SJCRH30 (cell line): Measurements from ENCODE around the gene NUFIP1. TPM values are rescaled to one million over a fixed set of nuclear protein-coding genes. Genes with fewer than 3 reads are reported as not detected.

Experiments used
- DNase-seq, 2 experiments: peaks; one replicate each; pipeline ENCODE4 v3.0.0-alpha.2; 2015 to 2020
- H3K27ac ChIP-seq: fragments of 250-450 bp; sonication (Bioruptor Pico); 2 replicates; pipeline ENCODE4 v1.5.1; 2020; ENCODE audit warnings: mild to moderate bottlenecking, moderate library complexity
- H3K27me3 ChIP-seq: fragments of 250-450 bp; sonication (Bioruptor Pico); 2 replicates; pipeline ENCODE4 v1.5.1; 2020; ENCODE audit warnings: mild to moderate bottlenecking, moderate library complexity
- H3K36me3 ChIP-seq: fragments of 250-450 bp; sonication (Bioruptor Pico); 2 replicates; pipeline ENCODE4 v1.5.1; 2020; ENCODE audit warnings: mild to moderate bottlenecking, moderate library complexity
- H3K4me1 ChIP-seq: fragments of 250-450 bp; sonication (Bioruptor Pico); 2 replicates; pipeline ENCODE4 v1.5.1; 2020; ENCODE audit warnings: mild to moderate bottlenecking, moderate library complexity
- H3K4me3 ChIP-seq: fragments of 250-450 bp; sonication (Bioruptor Pico); 2 replicates; pipeline ENCODE4 v1.5.1; 2020; ENCODE audit warnings: mild to moderate bottlenecking, moderate library complexity
- H3K9me3 ChIP-seq: fragments of 250-450 bp; sonication (Bioruptor Pico); replicated peaks from 2 replicates; pipeline ENCODE4 v1.5.1; 2020; ENCODE audit warnings: mild to moderate bottlenecking, moderate library complexity
- total RNA-seq: library from RNA; depleted of rRNA; stranded (reverse); fragments of >200 nt; shearing (Covaris generic); gene quantifications from 2 replicates; pipeline ENCODE4 v1.2.3, GENCODE V29; 2014

The NUFIP1 gene
- total RNA-seq, 1 experiment from 2014 or later = 10.8 TPM

- H3K4me1 ChIP-seq = no peaks in the 10 kb centered on the region
- peaks cover 52% of the 10 kb centered on the region for H3K36me3 ChIP-seq
- no peak overlapping the region for H3K27ac ChIP-seq
- H3K9me3 ChIP-seq = no peaks in the 10 kb centered on the region
- no peak for DNase-seq
- no peak overlapping the region for H3K4me3 ChIP-seq
- H3K27me3 ChIP-seq = no peaks in the 10 kb centered on the region
Observed at GRCh38 chr13:44976949-44977583, 12.2 kb downstream of the NUFIP1 start.

GRCh38 chr13:44976196-44976595 is 13.1 kb downstream of the NUFIP1 start:
- H3K4me3 ChIP-seq = no peak overlapping the region
- H3K9me3 ChIP-seq = no peaks in the 10 kb centered on the region
- no peak for DNase-seq
- no peaks in the 10 kb centered on the region for H3K4me1 ChIP-seq
- H3K27ac ChIP-seq = no peak overlapping the region
- H3K27me3 ChIP-seq = no peaks in the 10 kb centered on the region
- H3K36me3 ChIP-seq = peaks cover 52% of the 10 kb centered on the region

GRCh38 chr13:44974056-44974793 is 15.0 kb downstream of the NUFIP1 start:
- H3K9me3 ChIP-seq = no peaks in the 10 kb centered on the region
- DNase-seq = no peak
- no peaks in the 10 kb centered on the region for H3K4me1 ChIP-seq

GRCh38 chr13:44972956-44973581 is 16.2 kb downstream of the NUFIP1 start:
- H3K4me1 ChIP-seq = no peaks in the 10 kb centered on the region
- H3K27me3 ChIP-seq = no peaks in the 10 kb centered on the region
- DNase-seq = peak in 1 of 2 experiments; percentile 50
- H3K4me3 ChIP-seq = no peak overlapping the region
- peaks cover 24% of the 10 kb centered on the region for H3K36me3 ChIP-seq
- no peak overlapping the region for H3K27ac ChIP-seq
- H3K9me3 ChIP-seq = no peaks in the 10 kb centered on the region

More at GRCh38 chr13:44974056-44974793, 15.0 kb downstream of the NUFIP1 start:
- H3K27me3 ChIP-seq = no peaks in the 10 kb centered on the region
- peaks cover 33% of the 10 kb centered on the region for H3K36me3 ChIP-seq
- no peak overlapping the region for H3K27ac ChIP-seq
- no peak overlapping the region for H3K4me3 ChIP-seq

- no peaks in the 10 kb centered on the region for H3K4me1 ChIP-seq
- H3K36me3 ChIP-seq = peaks cover 23% of the 10 kb centered on the region
- H3K4me3 ChIP-seq = no peak overlapping the region
- H3K27ac ChIP-seq = no peak overlapping the region
- no peaks in the 10 kb centered on the region for H3K27me3 ChIP-seq
- DNase-seq = no peak
- no peaks in the 10 kb centered on the region for H3K9me3 ChIP-seq
Observed at GRCh38 chr13:44971656-44972595, 17.3 kb downstream of the NUFIP1 start.

GRCh38 chr13:44969551-44970484 is 19.5 kb downstream of the NUFIP1 start:
- Histone ChIP-seq H3K36me3 (peaks cover 39% of the 10 kb centered on the region), H3K4me1 (no peaks in the 10 kb centered on the region), H3K4me3 (no peak overlapping the region), H3K27ac (no peak overlapping the region), H3K9me3 (no peaks in the 10 kb centered on the region), H3K27me3 (no peaks in the 10 kb centered on the region)
- peak; percentile 12 to 73 for DNase-seq

GRCh38 chr13:44968434-44968815 is 20.8 kb downstream of the NUFIP1 start:
- H3K27ac ChIP-seq = no peak overlapping the region
- H3K4me1 ChIP-seq = no peaks in the 10 kb centered on the region
- no peaks in the 10 kb centered on the region for H3K27me3 ChIP-seq
- DNase-seq = no peak
- peaks cover 47% of the 10 kb centered on the region for H3K36me3 ChIP-seq
- H3K9me3 ChIP-seq = no peaks in the 10 kb centered on the region; the same call in 1 of the 2 replicates
- no peak overlapping the region for H3K4me3 ChIP-seq

- Histone ChIP-seq H3K4me3 (no peak overlapping the region), H3K27ac (no peak overlapping the region), H3K36me3 (peaks cover 50% of the 10 kb centered on the region), H3K27me3 (no peaks in the 10 kb centered on the region), H3K9me3 (no peaks in the 10 kb centered on the region; the same call in 1 of the 2 replicates), H3K4me1 (no peaks in the 10 kb centered on the region)
- no peak for DNase-seq
Observed at GRCh38 chr13:44967704-44968433, 21.4 kb downstream of the NUFIP1 start.

GRCh38 chr13:44961997-44962396 is 27.3 kb downstream of the NUFIP1 start:
- no peaks in the 10 kb centered on the region for H3K27me3 ChIP-seq
- no peak for DNase-seq
- H3K4me1 ChIP-seq = no peaks in the 10 kb centered on the region
- no peak overlapping the region for H3K4me3 ChIP-seq
- no peak overlapping the region for H3K27ac ChIP-seq
- H3K36me3 ChIP-seq = peaks cover 74% of the 10 kb centered on the region
- H3K9me3 ChIP-seq = peaks cover 8% of the 10 kb centered on the region; the same call in 1 of the 2 replicates

- Histone ChIP-seq H3K27me3 (no peaks in the 10 kb centered on the region), H3K36me3 (peaks cover 23% of the 10 kb centered on the region), H3K9me3 (no peaks in the 10 kb centered on the region), H3K27ac (no peak overlapping the region), H3K4me1 (no peaks in the 10 kb centered on the region), H3K4me3 (no peak overlapping the region)
- no peak for DNase-seq
Observed at GRCh38 chr13:44955406-44955805, 33.9 kb downstream of the NUFIP1 start.

GRCh38 chr13:44954224-44954623 is 35.0 kb downstream of the NUFIP1 start:
- peaks cover 23% of the 10 kb centered on the region for H3K36me3 ChIP-seq
- no peaks in the 10 kb centered on the region for H3K4me1 ChIP-seq
- H3K27ac ChIP-seq = no peak overlapping the region
- no peaks in the 10 kb centered on the region for H3K27me3 ChIP-seq
- DNase-seq = no peak
- no peaks in the 10 kb centered on the region for H3K9me3 ChIP-seq
- H3K4me3 ChIP-seq = no peak overlapping the region

GRCh38 chr13:44952671-44953070 is 36.6 kb downstream of the NUFIP1 start:
- Histone ChIP-seq H3K9me3 (no peaks in the 10 kb centered on the region), H3K27me3 (no peaks in the 10 kb centered on the region), H3K36me3 (peaks cover 17% of the 10 kb centered on the region; the same call in 1 of the 2 replicates), H3K27ac (no peak overlapping the region), H3K4me1 (no peaks in the 10 kb centered on the region), H3K4me3 (no peak overlapping the region)
- no peak for DNase-seq

GRCh38 chr13:44951184-44951583 is 38.1 kb downstream of the NUFIP1 start:
- H3K27ac ChIP-seq = no peak overlapping the region

More at GRCh38 chr13:44951184-44951583, 38.1 kb downstream of the NUFIP1 start:
- H3K27me3 ChIP-seq = no peaks in the 10 kb centered on the region
- DNase-seq = no peak
- no peak overlapping the region for H3K4me3 ChIP-seq
- no peaks in the 10 kb centered on the region for H3K9me3 ChIP-seq
- no peaks in the 10 kb centered on the region for H3K4me1 ChIP-seq
- peaks cover 13% of the 10 kb centered on the region; the same call in 1 of the 2 replicates for H3K36me3 ChIP-seq
